RWPE2 (cell line): Measurements from ENCODE around the gene PSMB7.
A peak's percentile ranks its signal among the peaks of the same experiment; 100 is the strongest.

Source experiments
- ATAC-seq: fragments of 200-7000 bp; cut with Tn5 transposase; 3 replicates; pipeline ENCODE4 v1.9.1; 2021; ENCODE audit warnings: low read depth
- DNase-seq: peaks from one replicate; pipeline ENCODE4 v3.0.0-alpha.2; 2020; ENCODE audit warnings: low spot score
- H3K27ac ChIP-seq: fragments of 450-650 bp; 2 replicates; pipeline ENCODE4 v1.5.1; 2017; ENCODE audit warnings: mild to moderate bottlenecking; ENCODE audit not compliant: poor library complexity, severe bottlenecking
- H3K27me3 ChIP-seq: fragments of 250-450 bp; sonication (Bioruptor Pico); 2 replicates; pipeline ENCODE4 v1.5.1; 2021; ENCODE audit warnings: mild to moderate bottlenecking, moderate library complexity; ENCODE audit not compliant: insufficient read depth, poor library complexity, severe bottlenecking
- H3K36me3 ChIP-seq: fragments of 250-450 bp; sonication (Bioruptor Pico); 2 replicates; pipeline ENCODE4 v1.5.1; 2020; ENCODE audit warnings: low read depth, mild to moderate bottlenecking, moderate library complexity
- H3K4me1 ChIP-seq: fragments of 250-450 bp; sonication (Bioruptor Pico); 2 replicates; pipeline ENCODE4 v1.5.1; 2021; ENCODE audit warnings: mild to moderate bottlenecking, moderate library complexity; ENCODE audit not compliant: insufficient read depth, poor library complexity, severe bottlenecking
- H3K4me3 ChIP-seq: fragments of 250-450 bp; sonication (Bioruptor Pico); 2 replicates; pipeline ENCODE4 v1.5.1; 2021; ENCODE audit warnings: mild to moderate bottlenecking, moderate library complexity; ENCODE audit not compliant: severe bottlenecking
- H3K9me3 ChIP-seq: fragments of 250-450 bp; sonication (Bioruptor Pico); 2 replicates; pipeline ENCODE4 v1.5.1; 2021; ENCODE audit warnings: mild to moderate bottlenecking, moderate library complexity; ENCODE audit not compliant: severe bottlenecking
- CTCF ChIP-seq: fragments of 450-650 bp; IDR thresholded peaks from one replicate; pipeline ENCODE4 v1.5.1; 2017; ENCODE audit warnings: mild to moderate bottlenecking, moderate library complexity; ENCODE audit not compliant: poor library complexity, severe bottlenecking

PSMB7 gene

DNA sequence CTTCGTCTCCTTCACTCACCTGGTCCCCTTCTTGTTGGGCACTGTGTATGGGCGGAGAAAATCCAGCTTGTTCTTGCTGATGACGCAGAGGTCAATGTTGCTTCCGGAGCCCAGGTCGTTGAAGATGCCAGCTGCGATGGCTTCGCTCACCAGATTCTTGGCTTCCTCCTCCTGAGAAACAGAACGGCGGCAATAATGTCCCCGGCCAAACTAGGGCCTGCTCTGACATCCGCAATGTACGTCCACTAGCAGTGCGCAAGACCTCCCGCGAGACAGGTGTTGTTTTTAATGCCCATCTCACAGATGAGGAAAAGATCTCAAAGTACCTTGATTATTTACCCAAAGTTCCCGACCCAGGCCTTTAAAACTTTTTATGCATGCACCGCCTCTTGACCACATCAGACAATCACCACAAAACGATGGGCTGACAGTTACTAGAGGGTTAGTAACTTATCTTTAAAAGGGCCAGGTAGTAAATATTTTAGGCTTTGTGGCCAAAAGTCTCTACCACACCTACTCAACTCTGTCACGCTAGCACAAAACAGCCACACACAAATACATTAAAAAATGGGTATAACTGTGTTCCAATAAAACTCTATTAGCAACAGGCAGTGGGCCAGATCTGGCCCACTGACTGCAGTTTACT lies 58.4 kb downstream of the PSMB7 start:
- Histone ChIP-seq H3K36me3 (peaks cover 48% of the 10 kb centered on the region), H3K27me3 (no peaks in the 10 kb centered on the region), H3K4me3 (no peak overlapping the region), H3K9me3 (no peaks in the 10 kb centered on the region), H3K4me1 (no peaks in the 10 kb centered on the region), H3K27ac (no peak overlapping the region)
- no peak for DNase-seq
- no peak for TF ChIP-seq CTCF
- no peak for ATAC-seq

DNA sequence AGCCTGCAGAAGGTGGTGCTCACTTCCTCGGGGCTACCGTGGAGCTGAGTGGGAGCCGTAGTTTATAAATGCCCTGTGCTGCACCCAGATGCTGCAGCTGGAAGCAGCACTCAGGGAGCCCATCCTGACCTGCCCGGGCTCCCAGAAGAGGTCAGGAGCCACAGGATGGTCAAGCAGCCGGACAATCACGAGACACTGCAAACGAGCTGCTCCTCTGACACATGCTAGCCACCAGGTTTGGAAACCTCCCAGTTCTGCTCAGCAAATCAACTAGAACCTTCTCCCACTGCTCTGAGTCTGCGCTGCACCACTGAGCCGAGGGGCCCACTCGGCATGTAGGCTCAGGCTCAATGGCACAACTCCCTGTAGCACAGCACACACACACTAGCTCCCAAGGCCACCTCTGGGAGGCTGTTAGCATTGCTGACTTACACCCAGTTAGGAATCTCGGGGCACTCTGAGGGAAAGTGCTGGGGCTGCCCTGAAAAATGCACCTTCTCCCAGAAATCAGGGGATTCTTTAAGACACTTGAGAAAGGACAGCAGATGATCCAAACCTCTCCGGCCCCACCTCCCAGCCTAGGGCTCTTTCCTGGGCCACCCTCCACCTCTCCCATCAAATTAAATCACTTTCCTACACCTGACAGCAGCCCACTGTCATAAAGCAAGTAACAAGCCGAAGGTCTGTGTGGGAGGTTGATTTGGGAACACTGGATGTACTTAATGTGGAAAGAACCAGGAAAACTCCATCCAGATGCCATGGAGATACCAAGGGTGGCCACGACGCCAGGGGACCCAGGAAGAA lies 59.1 kb downstream of the PSMB7 start:
- no peak for TF ChIP-seq CTCF
- no peak for ATAC-seq
- peaks cover 52% of the 10 kb centered on the region for H3K36me3 ChIP-seq

GRCh38 chr9:124355039-124355940 lies 60.0 kb downstream of the PSMB7 start:
- DNase-seq: no peak
- H3K4me3 ChIP-seq: no peak overlapping the region
- H3K27me3 ChIP-seq: no peaks in the 10 kb centered on the region
- no peak for TF ChIP-seq CTCF
- H3K27ac ChIP-seq: no peak overlapping the region
- no peak for ATAC-seq
- no peaks in the 10 kb centered on the region for H3K4me1 ChIP-seq
- peaks cover 60% of the 10 kb centered on the region for H3K36me3 ChIP-seq
- H3K9me3 ChIP-seq: no peaks in the 10 kb centered on the region

More for the DNA sequence above, 59.1 kb downstream of the PSMB7 start:
- H3K9me3 ChIP-seq: no peaks in the 10 kb centered on the region
- no peak for DNase-seq
- no peaks in the 10 kb centered on the region for H3K27me3 ChIP-seq
- H3K4me1 ChIP-seq: no peaks in the 10 kb centered on the region
- no peak overlapping the region for H3K4me3 ChIP-seq
- H3K27ac ChIP-seq: no peak overlapping the region

DNA sequence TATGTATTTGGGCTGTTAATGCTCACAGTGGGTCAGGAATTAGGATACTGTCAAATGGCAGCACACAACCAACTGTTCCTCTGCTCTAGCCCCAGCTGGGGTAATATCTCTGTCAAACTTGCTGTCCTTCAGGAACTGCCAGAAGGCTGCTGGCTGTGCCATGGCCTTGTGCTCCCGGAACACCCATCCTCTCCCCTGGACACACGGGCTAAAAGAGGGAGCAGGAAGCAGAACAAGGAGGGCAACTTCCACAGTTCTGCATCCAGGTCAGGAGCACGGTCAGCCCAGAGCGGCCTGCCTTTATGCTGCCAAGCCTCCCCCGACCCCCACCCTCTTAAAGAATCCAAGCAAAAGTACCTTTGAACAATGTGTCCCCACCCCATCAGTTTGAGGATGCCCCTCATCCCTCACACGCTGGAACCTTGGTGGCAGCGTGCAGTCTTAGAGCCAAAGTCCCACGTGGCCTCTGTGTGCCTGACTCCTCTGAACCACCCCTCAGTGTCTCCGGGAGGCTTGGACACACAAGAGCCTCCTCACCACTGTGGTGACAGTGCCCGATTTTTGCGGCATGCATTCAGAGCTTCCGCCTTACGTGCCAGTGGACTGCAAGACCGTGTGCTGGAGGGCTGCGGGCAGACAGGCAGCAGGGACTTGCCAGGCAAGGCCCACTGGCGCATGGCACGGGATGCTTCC lies 60.8 kb downstream of the PSMB7 start:
- no peaks in the 10 kb centered on the region for H3K9me3 ChIP-seq
- no peak for TF ChIP-seq CTCF
- H3K27ac ChIP-seq: no peak overlapping the region
- peaks cover 68% of the 10 kb centered on the region for H3K36me3 ChIP-seq
- 0 out of 3 replicates have a peak, but pooled peaks have one; percentile 4 for ATAC-seq
- no peaks in the 10 kb centered on the region for H3K4me1 ChIP-seq
- DNase-seq: no peak
- H3K27me3 ChIP-seq: no peaks in the 10 kb centered on the region
- no peak overlapping the region for H3K4me3 ChIP-seq
